Mesothelial cell of epicardium (in vitro differentiated cells): ENCODE results near the gene BRD8. TPM values are rescaled to one million over a fixed set of nuclear protein-coding genes. Genes with fewer than 3 reads are reported as not detected.

Source experiments
- DNase-seq, 2 experiments: peaks; one replicate each; pipeline ENCODE4 v3.0.0; 2021; ENCODE audit warnings: low spot score in 2 of 2; ENCODE audit not compliant: unreplicated experiment in 2 of 2
- H3K27ac Mint-ChIP-seq: 2 replicates; pipeline ENCODE4 v1.8.0; 2021; ENCODE audit warnings: mixed read lengths
- H3K27me3 Mint-ChIP-seq: 2 replicates; pipeline ENCODE4 v1.8.0; 2021; ENCODE audit warnings: low read depth, mixed read lengths
- H3K36me3 Mint-ChIP-seq: 2 replicates; pipeline ENCODE4 v1.8.0; 2021; ENCODE audit warnings: mixed read lengths
- H3K4me1 Mint-ChIP-seq: 2 replicates; pipeline ENCODE4 v1.8.0; 2021; ENCODE audit warnings: mixed read lengths
- H3K4me3 Mint-ChIP-seq: 2 replicates; pipeline ENCODE4 v1.8.0; 2021; ENCODE audit warnings: mild to moderate bottlenecking, moderate library complexity, mixed read lengths
- H3K9me3 Mint-ChIP-seq: 2 replicates; pipeline ENCODE4 v1.8.0; 2021; ENCODE audit warnings: mixed read lengths
- total RNA-seq: library from RNA; stranded (reverse); gene quantifications from 3 replicates; pipeline ENCODE4 v1.2.1, GENCODE V29; 2021
- TF ChIP-seq, protein P1 (sequence below): fragments of 200-600 bp; sonication (generic); IDR thresholded peaks from one replicate; pipeline ENCODE4 v1.5.0; 2021; ENCODE audit warnings: antibody characterized with exemption; ENCODE audit not compliant: unreplicated experiment

The BRD8 gene
- total RNA-seq, 1 donor from 2014 or later: 89.3 TPM

DNA sequence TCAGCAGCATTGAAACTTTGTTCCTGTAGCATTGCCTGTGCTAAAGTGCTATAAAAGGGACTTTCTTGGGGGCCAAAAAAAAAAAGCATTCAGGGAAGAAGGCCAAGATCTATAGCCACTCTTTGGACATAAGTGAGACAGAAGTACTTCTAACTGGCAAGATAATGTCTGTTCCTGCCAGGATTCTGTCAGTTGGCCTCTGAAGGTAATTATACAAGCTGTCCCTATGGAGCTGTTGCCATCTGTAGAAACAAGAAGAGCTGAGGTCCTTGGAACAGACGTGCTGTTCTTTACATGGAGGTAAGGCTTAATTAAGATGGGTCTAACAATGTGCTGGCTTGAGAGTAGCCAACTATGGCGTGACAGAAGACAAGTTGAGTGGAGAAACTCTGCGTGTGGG, 10.2 kb upstream of the BRD8 start:
- TF ChIP-seq, protein P1, sequence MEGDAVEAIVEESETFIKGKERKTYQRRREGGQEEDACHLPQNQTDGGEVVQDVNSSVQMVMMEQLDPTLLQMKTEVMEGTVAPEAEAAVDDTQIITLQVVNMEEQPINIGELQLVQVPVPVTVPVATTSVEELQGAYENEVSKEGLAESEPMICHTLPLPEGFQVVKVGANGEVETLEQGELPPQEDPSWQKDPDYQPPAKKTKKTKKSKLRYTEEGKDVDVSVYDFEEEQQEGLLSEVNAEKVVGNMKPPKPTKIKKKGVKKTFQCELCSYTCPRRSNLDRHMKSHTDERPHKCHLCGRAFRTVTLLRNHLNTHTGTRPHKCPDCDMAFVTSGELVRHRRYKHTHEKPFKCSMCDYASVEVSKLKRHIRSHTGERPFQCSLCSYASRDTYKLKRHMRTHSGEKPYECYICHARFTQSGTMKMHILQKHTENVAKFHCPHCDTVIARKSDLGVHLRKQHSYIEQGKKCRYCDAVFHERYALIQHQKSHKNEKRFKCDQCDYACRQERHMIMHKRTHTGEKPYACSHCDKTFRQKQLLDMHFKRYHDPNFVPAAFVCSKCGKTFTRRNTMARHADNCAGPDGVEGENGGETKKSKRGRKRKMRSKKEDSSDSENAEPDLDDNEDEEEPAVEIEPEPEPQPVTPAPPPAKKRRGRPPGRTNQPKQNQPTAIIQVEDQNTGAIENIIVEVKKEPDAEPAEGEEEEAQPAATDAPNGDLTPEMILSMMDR: no peak
- Mint-ChIP-seq H3K4me1 (no peaks in the 10 kb centered on the region), H3K9me3 (no peaks in the 10 kb centered on the region), H3K27ac (no peak overlapping the region), H3K36me3 (peaks cover 22% of the 10 kb centered on the region), H3K4me3 (no peak overlapping the region), H3K27me3 (no peaks in the 10 kb centered on the region)
- no peak for DNase-seq

DNA sequence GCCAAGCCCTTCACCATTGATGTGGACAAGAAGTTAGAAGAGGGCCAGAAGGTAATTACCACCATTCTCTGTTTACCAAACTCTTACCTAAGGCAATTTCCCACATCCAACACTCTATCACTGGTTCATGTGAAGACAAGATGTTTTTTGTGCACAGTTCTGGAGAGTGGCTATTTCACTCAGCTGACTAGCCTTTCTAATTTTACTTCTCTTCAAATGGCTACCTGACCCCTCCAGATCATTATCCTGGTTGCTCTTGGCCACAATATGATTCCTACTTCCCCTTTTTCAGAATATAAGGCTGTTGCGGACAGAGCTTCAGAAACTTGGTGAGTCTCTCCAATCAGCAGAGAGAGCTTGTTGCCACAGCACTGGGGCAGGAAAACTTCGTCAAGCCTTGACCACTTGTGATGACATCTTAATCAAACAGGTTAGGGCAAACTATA, 7.6 kb upstream of the BRD8 start:
- H3K4me1 Mint-ChIP-seq: peaks cover under 1% of the 10 kb centered on the region
- H3K27ac Mint-ChIP-seq: no peak overlapping the region
- no peak overlapping the region for H3K4me3 Mint-ChIP-seq
- TF ChIP-seq, protein P1: no peak
- no peak for DNase-seq
- no peaks in the 10 kb centered on the region for H3K27me3 Mint-ChIP-seq
- no peaks in the 10 kb centered on the region for H3K9me3 Mint-ChIP-seq
- peaks cover 14% of the 10 kb centered on the region for H3K36me3 Mint-ChIP-seq

DNA sequence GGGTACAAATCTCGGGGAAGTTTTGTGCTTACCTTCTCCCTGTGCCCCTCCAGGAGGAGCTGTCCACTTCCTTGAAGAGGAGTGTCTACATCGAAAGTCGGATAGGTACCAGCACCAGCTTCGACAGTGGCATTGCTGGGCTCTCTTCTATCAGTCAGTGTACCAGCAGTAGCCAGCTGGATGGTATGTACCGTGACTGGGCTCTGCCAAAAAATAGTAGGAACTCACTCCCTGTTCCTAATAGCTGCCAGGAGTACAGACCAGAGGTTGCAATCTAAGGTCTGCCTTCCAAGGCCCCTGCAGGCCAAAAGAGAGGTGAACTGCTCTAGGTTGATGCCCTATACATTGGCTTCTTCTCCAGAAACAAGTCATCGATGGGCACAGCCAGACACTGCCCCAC, 4.4 kb upstream of the BRD8 start:
- DNase-seq: no peak
- H3K36me3 Mint-ChIP-seq: peaks cover 6% of the 10 kb centered on the region
- TF ChIP-seq, protein P1: no peak
- no peaks in the 10 kb centered on the region for H3K9me3 Mint-ChIP-seq
- no peak overlapping the region for H3K27ac Mint-ChIP-seq
- no peak overlapping the region for H3K4me3 Mint-ChIP-seq
- peaks cover 14% of the 10 kb centered on the region for H3K4me1 Mint-ChIP-seq
- H3K27me3 Mint-ChIP-seq: no peaks in the 10 kb centered on the region

DNA sequence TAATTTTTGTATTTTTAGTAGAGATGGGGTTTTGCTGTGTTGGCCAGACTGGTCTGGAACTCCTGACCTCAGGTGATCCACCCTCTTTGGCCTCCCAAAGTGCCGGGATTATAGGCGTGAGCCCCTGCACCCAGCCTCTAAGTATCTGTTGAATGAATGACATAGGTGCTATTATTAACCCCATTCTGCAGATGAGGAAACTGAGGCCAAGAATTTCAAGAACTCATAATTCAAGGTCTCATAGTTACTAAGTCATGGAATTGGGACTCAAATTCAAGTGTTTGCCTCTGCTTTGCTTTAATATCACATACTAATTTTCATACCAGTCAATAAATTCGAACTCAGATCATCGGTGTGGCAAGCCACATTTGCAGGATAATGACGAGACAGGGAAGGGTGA, 2.4 kb upstream of the BRD8 start:
- Mint-ChIP-seq H3K4me3 (no peak overlapping the region), H3K9me3 (no peaks in the 10 kb centered on the region), H3K36me3 (peaks cover 6% of the 10 kb centered on the region), H3K27me3 (no peaks in the 10 kb centered on the region), H3K27ac (no peak overlapping the region), H3K4me1 (peaks cover 24% of the 10 kb centered on the region)
- no peak for DNase-seq
- TF ChIP-seq, protein P1: no peak

DNA sequence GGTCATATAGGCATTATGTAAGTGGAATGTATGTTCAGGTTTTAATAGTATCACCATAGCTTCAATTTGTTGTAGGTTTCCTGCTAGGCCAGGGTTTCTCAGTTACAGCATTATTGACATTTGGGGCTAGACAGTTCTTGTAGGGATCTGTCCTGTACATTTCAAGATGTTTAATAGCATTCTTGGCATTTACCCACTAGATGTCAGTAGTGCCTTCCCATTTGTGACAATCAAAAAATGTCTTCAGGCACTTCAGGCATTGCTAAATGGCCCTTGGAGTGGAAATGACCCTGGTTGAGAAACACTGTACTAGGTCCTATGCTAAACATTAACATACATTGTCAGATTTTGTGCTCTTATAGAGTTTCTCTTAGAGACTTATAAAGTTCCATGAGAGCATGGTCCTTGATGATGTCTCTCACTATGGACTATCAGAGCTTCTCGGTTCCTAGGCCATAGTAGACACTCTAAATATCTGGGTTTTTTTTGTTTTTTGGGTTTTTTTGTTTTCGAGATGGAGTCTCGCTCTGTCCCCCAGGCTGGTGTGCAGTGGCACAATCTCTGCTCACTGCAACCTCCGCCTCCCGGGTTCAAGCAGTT, 1.9 kb upstream of the BRD8 start:
- Mint-ChIP-seq H3K9me3 (no peaks in the 10 kb centered on the region), H3K4me3 (no peak overlapping the region), H3K4me1 (peaks cover 24% of the 10 kb centered on the region), H3K27me3 (no peaks in the 10 kb centered on the region), H3K27ac (no peak overlapping the region), H3K36me3 (peaks cover 7% of the 10 kb centered on the region)
- TF ChIP-seq, protein P1: no peak
- DNase-seq: no peak
